NT2/D1 (cell line): ENCODE results near the gene MIGA2.
A peak's percentile ranks its signal among the peaks of the same experiment; 100 is the strongest.

Source experiments
- DNase-seq: peaks from one replicate; pipeline ENCODE4 v3.0.0-alpha.2; 2011; ENCODE audit warnings: low read depth, low spot score
- H3K27me3 ChIP-seq: 2 replicates; pipeline ENCODE4 v1.6.0; 2011; ENCODE audit warnings: mild to moderate bottlenecking; ENCODE audit not compliant: insufficient read length, insufficient read depth
- H3K36me3 ChIP-seq: 2 replicates; pipeline ENCODE4 v1.6.1; 2011; ENCODE audit warnings: mild to moderate bottlenecking, low read length, mixed read lengths; ENCODE audit not compliant: insufficient read depth, insufficient read length
- H3K4me1 ChIP-seq: 2 replicates; pipeline ENCODE4 v1.5.1; 2011; ENCODE audit not compliant: insufficient read depth, insufficient read length
- H3K4me3 ChIP-seq: 2 replicates; pipeline ENCODE4 v1.5.1; 2011; ENCODE audit warnings: low read depth; ENCODE audit not compliant: insufficient read length
- H3K9ac ChIP-seq: 2 replicates; pipeline ENCODE4 v1.6.0; 2011; ENCODE audit warnings: low read depth; ENCODE audit not compliant: insufficient read length
- H3K9me3 ChIP-seq: 2 replicates; pipeline ENCODE4 v1.5.1; 2011; ENCODE audit warnings: mild to moderate bottlenecking, low read length; ENCODE audit not compliant: insufficient read depth
- SUZ12 ChIP-seq: IDR thresholded peaks from 2 replicates; pipeline ENCODE4 v1.6.1; 2011; ENCODE audit not compliant: insufficient read length, insufficient read depth; ENCODE audit errors: extremely low read depth
- YY1 ChIP-seq: IDR thresholded peaks from 2 replicates; pipeline ENCODE4 v1.6.1; 2011; ENCODE audit not compliant: insufficient read length, insufficient read depth
- ZNF274 ChIP-seq: IDR thresholded peaks from 2 replicates; pipeline ENCODE4 v1.6.1; 2011; ENCODE audit warnings: mild to moderate bottlenecking, low read depth, low read length

Gene MIGA2

GRCh38 chr9:129105857-129106694, 69.7 kb downstream of the MIGA2 start:
- no peak for DNase-seq
- Histone ChIP-seq H3K27me3 (peaks cover 28% of the 10 kb centered on the region), H3K4me1 (peaks cover 9% of the 10 kb centered on the region), H3K4me3 (no peak overlapping the region), H3K9me3 (no peaks in the 10 kb centered on the region), H3K36me3 (peaks cover 6% of the 10 kb centered on the region), H3K9ac (no peak overlapping the region)
- no peak for TF ChIP-seq YY1
- TF ChIP-seq ZNF274: no peak
- TF ChIP-seq SUZ12: no peak

DNA sequence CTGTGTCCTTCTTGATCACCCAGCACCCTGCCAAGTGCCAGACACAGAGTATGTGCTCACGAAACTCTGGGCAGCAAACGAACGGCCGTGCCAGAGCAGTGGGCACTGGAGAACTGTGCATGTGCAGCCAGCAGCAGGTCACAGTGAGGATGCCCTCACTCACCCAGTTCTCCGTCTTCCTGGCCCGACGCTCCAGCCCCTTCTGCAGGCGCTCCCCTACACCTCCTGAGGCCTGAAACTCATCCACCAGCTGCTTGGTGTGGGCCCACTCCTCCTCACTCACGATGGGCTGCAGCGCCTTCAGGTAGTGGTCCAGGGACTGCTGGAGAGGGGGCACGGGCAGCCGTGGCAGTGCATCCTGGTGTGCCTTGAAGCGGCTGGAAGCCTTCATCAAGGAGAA, 71.2 kb downstream of the MIGA2 start:
- TF ChIP-seq YY1 (no peak), ZNF274 (no peak), SUZ12 (no peak)
- DNase-seq: no peak
- Histone ChIP-seq H3K27me3 (peaks cover 23% of the 10 kb centered on the region), H3K9me3 (no peaks in the 10 kb centered on the region), H3K4me3 (no peak overlapping the region), H3K4me1 (peaks cover 9% of the 10 kb centered on the region), H3K9ac (no peak overlapping the region), H3K36me3 (peaks cover 6% of the 10 kb centered on the region)

- TF ChIP-seq YY1 (no peak), SUZ12 (no peak), ZNF274 (no peak)
- Histone ChIP-seq H3K9ac (no peak overlapping the region), H3K4me1 (peaks cover 9% of the 10 kb centered on the region), H3K36me3 (peaks cover 6% of the 10 kb centered on the region), H3K9me3 (no peaks in the 10 kb centered on the region), H3K4me3 (no peak overlapping the region), H3K27me3 (peaks cover 23% of the 10 kb centered on the region)
- no peak for DNase-seq
These were observed 71.8 kb downstream of the MIGA2 start for GRCh38 chr9:129108083-129108804.

GRCh38 chr9:129108805-129109536, 72.5 kb downstream of the MIGA2 start:
- H3K27me3 ChIP-seq: peaks cover 23% of the 10 kb centered on the region
- H3K36me3 ChIP-seq: peaks cover 6% of the 10 kb centered on the region
- no peak for TF ChIP-seq YY1
- TF ChIP-seq SUZ12: no peak
- no peak for TF ChIP-seq ZNF274
- no peak for DNase-seq
- no peaks in the 10 kb centered on the region for H3K9me3 ChIP-seq
- no peak overlapping the region for H3K9ac ChIP-seq
- peaks cover 7% of the 10 kb centered on the region for H3K4me1 ChIP-seq
- H3K4me3 ChIP-seq: no peak overlapping the region

DNA sequence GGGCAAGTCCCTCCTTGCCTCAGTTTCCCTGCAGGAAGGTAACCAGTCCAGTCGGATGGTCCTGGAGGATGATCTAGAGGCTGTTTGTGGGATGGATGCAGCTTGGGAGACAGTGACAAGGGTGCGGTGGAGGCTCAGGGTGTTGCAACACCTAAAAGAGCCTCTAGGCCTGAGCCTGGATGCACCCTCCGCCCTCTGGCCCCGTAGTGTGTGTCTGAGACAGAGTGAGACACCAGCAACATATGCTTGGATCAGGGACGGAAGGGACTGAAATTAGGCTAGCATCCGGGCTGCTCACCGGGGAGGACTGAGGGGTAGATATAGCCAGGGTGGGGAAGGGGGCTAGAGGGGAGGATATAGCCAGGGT, 73.1 kb downstream of the MIGA2 start:
- Histone ChIP-seq H3K36me3 (peaks cover 6% of the 10 kb centered on the region), H3K9ac (no peak overlapping the region), H3K4me1 (peaks cover 4% of the 10 kb centered on the region), H3K27me3 (peaks cover 23% of the 10 kb centered on the region), H3K4me3 (no peak overlapping the region), H3K9me3 (no peaks in the 10 kb centered on the region)
- no peak for DNase-seq
- TF ChIP-seq YY1 (no peak), ZNF274 (no peak), SUZ12 (no peak)

- Histone ChIP-seq H3K36me3 (peaks cover 6% of the 10 kb centered on the region), H3K9ac (peak overlapping the region; percentile 86), H3K4me1 (peaks cover 4% of the 10 kb centered on the region), H3K4me3 (peak overlapping the region; percentile 80), H3K27me3 (peaks cover 23% of the 10 kb centered on the region), H3K9me3 (no peaks in the 10 kb centered on the region)
- TF ChIP-seq YY1 (no peak), ZNF274 (no peak), SUZ12 (no peak)
- DNase-seq: no peak
These were observed 73.7 kb downstream of the MIGA2 start for GRCh38 chr9:129109952-129110739.
